ENCODE data around the gene CPT2. TPM values are rescaled to one million over a fixed set of nuclear protein-coding genes. Genes with fewer than 3 reads are reported as not detected.

CPT2 gene
- total and polyA plus RNA-seq, 9 donors = 6.7 to 32.1 (median 12.1) TPM

DNA sequence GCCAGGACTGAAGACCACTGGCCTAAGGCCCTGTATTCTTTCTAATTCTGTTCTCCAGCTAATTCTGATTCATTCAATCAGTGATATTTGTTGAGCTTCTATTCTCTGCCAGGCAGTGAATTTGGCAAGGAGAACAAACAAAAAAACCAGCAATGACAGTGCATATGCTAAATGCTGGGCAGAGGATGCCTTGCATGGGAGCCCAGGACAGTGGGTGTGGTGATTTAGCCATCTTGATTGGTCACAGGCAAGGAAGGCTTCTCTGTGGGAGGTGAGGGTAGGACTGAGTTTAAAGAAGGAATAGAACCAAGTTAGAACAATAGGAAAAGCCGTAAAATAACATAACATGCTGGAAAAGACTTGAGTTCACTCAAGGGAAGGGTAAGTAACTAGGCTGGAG is 9.2 kb upstream of the CPT2 start:
- 88 to 93% (median 90%) methylated on average over 1 of the region's 1 CpG for WGBS, 3 donors
- no peaks in the 10 kb centered on the region for H3K36me3 ChIP-seq
- H3K9me3 ChIP-seq = no peaks in the 10 kb centered on the region
- TF ChIP-seq, protein P1, sequence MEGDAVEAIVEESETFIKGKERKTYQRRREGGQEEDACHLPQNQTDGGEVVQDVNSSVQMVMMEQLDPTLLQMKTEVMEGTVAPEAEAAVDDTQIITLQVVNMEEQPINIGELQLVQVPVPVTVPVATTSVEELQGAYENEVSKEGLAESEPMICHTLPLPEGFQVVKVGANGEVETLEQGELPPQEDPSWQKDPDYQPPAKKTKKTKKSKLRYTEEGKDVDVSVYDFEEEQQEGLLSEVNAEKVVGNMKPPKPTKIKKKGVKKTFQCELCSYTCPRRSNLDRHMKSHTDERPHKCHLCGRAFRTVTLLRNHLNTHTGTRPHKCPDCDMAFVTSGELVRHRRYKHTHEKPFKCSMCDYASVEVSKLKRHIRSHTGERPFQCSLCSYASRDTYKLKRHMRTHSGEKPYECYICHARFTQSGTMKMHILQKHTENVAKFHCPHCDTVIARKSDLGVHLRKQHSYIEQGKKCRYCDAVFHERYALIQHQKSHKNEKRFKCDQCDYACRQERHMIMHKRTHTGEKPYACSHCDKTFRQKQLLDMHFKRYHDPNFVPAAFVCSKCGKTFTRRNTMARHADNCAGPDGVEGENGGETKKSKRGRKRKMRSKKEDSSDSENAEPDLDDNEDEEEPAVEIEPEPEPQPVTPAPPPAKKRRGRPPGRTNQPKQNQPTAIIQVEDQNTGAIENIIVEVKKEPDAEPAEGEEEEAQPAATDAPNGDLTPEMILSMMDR (IDR thresholded peaks at IDR 0.05) = no peak
- no peak for TF ChIP-seq POLR2A (IDR thresholded peaks at IDR 0.05)
- TF ChIP-seq EP300 (IDR thresholded peaks at IDR 0.05) = no peak
- H3K4me3 ChIP-seq = no peak overlapping the region
- no peaks in the 10 kb centered on the region for H3K27me3 ChIP-seq
- intact Hi-C loops (cut with DNase I) = loop anchor here in 3 of 4 donors (10.0 kb wide), 4 partner anchors 123 to 493 kb away; partner anchors contain the start of genes COA7 (in 1 of the 3) and PODN (in 1 of the 3)
- no peak for DNase-seq
- H3K27ac ChIP-seq = no peak overlapping the region
- H3K4me1 ChIP-seq (ENCODE audit: insufficient read depth) = peaks cover 13% of the 10 kb centered on the region

DNA sequence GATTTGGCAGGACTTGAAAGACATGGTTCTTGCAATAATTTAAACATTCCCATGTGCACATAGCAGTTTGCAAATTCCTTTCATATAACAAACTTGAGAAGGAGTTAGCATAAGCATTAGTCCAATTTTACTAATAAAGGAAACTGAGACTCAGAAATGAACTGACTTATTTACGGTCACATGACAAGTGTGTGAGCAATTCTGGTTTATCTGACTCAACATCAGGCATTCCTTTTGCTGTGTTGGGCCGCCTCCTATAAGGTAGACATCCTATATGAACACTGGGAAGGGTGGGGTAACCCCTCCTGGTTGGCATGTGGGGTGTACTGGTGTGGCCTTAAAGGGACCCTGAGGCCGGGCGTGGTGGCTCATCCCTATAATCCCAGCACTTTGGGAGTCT is 8.5 kb upstream of the CPT2 start:
- Histone ChIP-seq H3K27me3 (no peaks in the 10 kb centered on the region), H3K4me3 (no peak overlapping the region), H3K4me1 (ENCODE audit: insufficient read depth) (peaks cover 9% of the 10 kb centered on the region), H3K36me3 (no peaks in the 10 kb centered on the region), H3K9me3 (no peaks in the 10 kb centered on the region), H3K27ac (no peak overlapping the region)
- TF ChIP-seq, protein P1 (IDR thresholded peaks at IDR 0.05) = no peak
- no peak for TF ChIP-seq EP300 (IDR thresholded peaks at IDR 0.05)
- TF ChIP-seq POLR2A (IDR thresholded peaks at IDR 0.05) = no peak
- 82 to 90% (median 87%) methylated on average over 4 of the region's 4 CpGs for WGBS, 3 donors
- DNase-seq = no peak
- intact Hi-C loops (cut with DNase I) = loop anchor here in 3 of 4 donors (10.0 kb wide), 4 partner anchors 123 to 493 kb away; partner anchors contain the start of genes COA7 (in 1 of the 3) and PODN (in 1 of the 3)

DNA sequence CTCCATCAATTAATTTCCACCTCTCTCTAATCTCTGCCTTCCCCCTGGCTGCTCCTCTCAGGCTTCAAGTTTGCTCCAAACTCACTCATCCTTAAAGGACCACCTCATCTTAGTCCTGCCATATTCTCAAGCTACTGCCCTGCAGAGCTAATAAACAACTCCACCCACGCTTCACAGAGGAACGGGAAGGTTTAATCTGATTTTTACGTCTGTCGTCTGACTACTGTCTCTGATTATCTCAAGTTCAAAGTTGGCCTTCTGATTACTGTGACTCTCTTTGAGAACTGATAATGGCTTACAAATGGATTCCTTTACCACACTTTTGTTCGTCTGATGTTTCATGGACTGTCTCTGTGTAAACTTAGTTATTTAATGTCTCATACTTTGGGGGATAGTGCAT is 7.6 kb upstream of the CPT2 start:
- H3K27ac ChIP-seq = no peak overlapping the region
- H3K9me3 ChIP-seq = no peaks in the 10 kb centered on the region
- WGBS, 3 donors = 53 to 60% (median 54%) methylated on average over 5 of the region's 5 CpGs
- H3K4me3 ChIP-seq = no peak overlapping the region
- peaks cover 3% of the 10 kb centered on the region for H3K4me1 ChIP-seq (ENCODE audit: insufficient read depth)
- intact Hi-C loops (cut with DNase I) = loop anchor here in 3 of 4 donors (10.0 kb wide), 4 partner anchors 124 to 494 kb away; partner anchors contain the start of genes COA7 (in 1 of the 3) and PODN (in 1 of the 3)
- no peak for DNase-seq
- H3K36me3 ChIP-seq = no peaks in the 10 kb centered on the region
- no peaks in the 10 kb centered on the region for H3K27me3 ChIP-seq
- TF ChIP-seq EP300 (IDR thresholded peaks at IDR 0.05) (no peak), POLR2A (IDR thresholded peaks at IDR 0.05) (no peak)
- TF ChIP-seq, protein P1 (IDR thresholded peaks at IDR 0.05) = no peak

DNA sequence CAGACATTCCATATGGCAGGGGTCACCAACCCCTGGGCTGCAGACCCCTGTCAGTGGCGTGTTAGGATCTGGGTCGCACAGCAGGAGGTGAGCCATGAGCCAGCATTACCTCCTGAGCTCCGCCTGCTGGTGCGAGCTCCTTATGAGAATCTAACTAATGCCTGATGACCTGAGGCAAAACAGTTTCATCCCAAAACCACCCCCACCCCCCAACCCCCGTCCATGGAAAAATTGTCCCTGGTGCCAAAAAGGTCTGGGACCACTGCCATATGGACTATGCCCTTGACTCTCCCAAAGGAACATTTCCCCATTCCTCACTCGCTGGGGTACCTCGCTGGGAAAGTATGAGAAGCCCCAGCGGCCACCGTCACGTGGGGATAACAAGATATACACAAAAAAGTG is 6.4 kb upstream of the CPT2 start:
- no peaks in the 10 kb centered on the region for H3K27me3 ChIP-seq
- H3K9me3 ChIP-seq = no peaks in the 10 kb centered on the region
- no peak overlapping the region for H3K27ac ChIP-seq
- no peak for DNase-seq
- H3K36me3 ChIP-seq = no peaks in the 10 kb centered on the region
- intact Hi-C loops (cut with DNase I) = no loop called here
- H3K4me3 ChIP-seq = no peak overlapping the region
- H3K4me1 ChIP-seq (ENCODE audit: insufficient read depth) = peaks cover 2% of the 10 kb centered on the region
- no peak for TF ChIP-seq POLR2A (IDR thresholded peaks at IDR 0.05)
- no peak for TF ChIP-seq EP300 (IDR thresholded peaks at IDR 0.05)
- TF ChIP-seq, protein P1 (IDR thresholded peaks at IDR 0.05) = no peak
- 69 to 75% (median 69%) methylated on average over 10 of the region's 10 CpGs for WGBS, 3 donors
